NB4 (cell line): ENCODE measurements around the gene PARP8.

Experiments
- POLR2A ChIP-seq: IDR thresholded peaks from 2 replicates; pipeline ENCODE4 v1.6.1; 2011; ENCODE audit warnings: mild to moderate bottlenecking; ENCODE audit not compliant: insufficient read length; ENCODE audit errors: extremely low read depth
- TF ChIP-seq, protein P1 (sequence below): IDR thresholded peaks from one replicate; pipeline ENCODE4 v1.5.1; 2012; ENCODE audit warnings: low read depth, low read length

DNA sequence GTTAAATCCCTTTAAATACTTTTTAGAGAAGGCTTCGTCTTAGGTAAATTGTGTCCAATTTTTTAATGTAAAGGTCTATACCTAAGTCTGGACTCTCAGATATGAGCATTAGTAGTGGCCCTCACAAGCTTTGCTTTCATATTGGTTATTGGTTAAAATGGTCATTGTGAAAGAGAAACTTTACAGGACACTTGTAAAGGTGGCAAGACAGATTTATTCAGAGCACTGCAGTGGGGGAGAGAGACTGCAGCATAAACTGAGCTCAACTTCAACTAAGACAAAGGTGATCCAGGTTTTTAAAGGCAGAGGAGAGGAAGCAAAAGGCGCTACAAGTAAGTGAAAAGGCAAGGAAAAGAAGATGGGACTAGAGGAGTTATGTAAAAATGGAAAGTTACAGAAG lies 157.7 kb downstream of the PARP8 start:
- TF ChIP-seq, protein P1, sequence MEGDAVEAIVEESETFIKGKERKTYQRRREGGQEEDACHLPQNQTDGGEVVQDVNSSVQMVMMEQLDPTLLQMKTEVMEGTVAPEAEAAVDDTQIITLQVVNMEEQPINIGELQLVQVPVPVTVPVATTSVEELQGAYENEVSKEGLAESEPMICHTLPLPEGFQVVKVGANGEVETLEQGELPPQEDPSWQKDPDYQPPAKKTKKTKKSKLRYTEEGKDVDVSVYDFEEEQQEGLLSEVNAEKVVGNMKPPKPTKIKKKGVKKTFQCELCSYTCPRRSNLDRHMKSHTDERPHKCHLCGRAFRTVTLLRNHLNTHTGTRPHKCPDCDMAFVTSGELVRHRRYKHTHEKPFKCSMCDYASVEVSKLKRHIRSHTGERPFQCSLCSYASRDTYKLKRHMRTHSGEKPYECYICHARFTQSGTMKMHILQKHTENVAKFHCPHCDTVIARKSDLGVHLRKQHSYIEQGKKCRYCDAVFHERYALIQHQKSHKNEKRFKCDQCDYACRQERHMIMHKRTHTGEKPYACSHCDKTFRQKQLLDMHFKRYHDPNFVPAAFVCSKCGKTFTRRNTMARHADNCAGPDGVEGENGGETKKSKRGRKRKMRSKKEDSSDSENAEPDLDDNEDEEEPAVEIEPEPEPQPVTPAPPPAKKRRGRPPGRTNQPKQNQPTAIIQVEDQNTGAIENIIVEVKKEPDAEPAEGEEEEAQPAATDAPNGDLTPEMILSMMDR: no peak
- no peak for TF ChIP-seq POLR2A
